ENCODE results near the gene TRAF3.

Gene TRAF3

GRCh38 chr14:102777711-102778337, 575 bp downstream of the TRAF3 start:
- no peak for DNase-seq (ENCODE audit: low spot score)

GRCh38 chr14:102778338-102779083, 1.3 kb downstream of the TRAF3 start:
- DNase-seq (ENCODE audit: low spot score) = peak; percentile 54

- peak; percentile 24 for DNase-seq (ENCODE audit: low spot score)
These were observed 1.8 kb downstream of the TRAF3 start for GRCh38 chr14:102779084-102779462.

- peak; percentile 56 for DNase-seq (ENCODE audit: low spot score)
These were observed 2.5 kb downstream of the TRAF3 start for GRCh38 chr14:102779574-102780315.

GRCh38 chr14:102781063-102781462, 3.8 kb downstream of the TRAF3 start:
- no peak for DNase-seq (ENCODE audit: low spot score)

- no peak for DNase-seq (ENCODE audit: low spot score)
These were observed 5.7 kb downstream of the TRAF3 start for GRCh38 chr14:102782974-102783373.

GRCh38 chr14:102784892-102785594, 7.8 kb downstream of the TRAF3 start:
- DNase-seq (ENCODE audit: low spot score) = no peak

- peak; percentile 28 for DNase-seq (ENCODE audit: low spot score)
These were observed 8.3 kb downstream of the TRAF3 start for GRCh38 chr14:102785595-102785963.

GRCh38 chr14:102786768-102787167, 9.5 kb downstream of the TRAF3 start:
- no peak for DNase-seq (ENCODE audit: low spot score)

GRCh38 chr14:102789349-102789748, 12.1 kb downstream of the TRAF3 start:
- no peak for DNase-seq (ENCODE audit: low spot score)

- DNase-seq (ENCODE audit: low spot score) = no peak
These were observed 16.5 kb downstream of the TRAF3 start for GRCh38 chr14:102793531-102794328.

- DNase-seq (ENCODE audit: low spot score) = no peak
These were observed 18.0 kb downstream of the TRAF3 start for GRCh38 chr14:102795060-102795925.

- no peak for DNase-seq (ENCODE audit: low spot score)
These were observed 19.5 kb downstream of the TRAF3 start for GRCh38 chr14:102796661-102797190.

- no peak for DNase-seq (ENCODE audit: low spot score)
These were observed 21.7 kb downstream of the TRAF3 start for GRCh38 chr14:102798926-102799325.

GRCh38 chr14:102799684-102800562, 22.7 kb downstream of the TRAF3 start:
- no peak for DNase-seq (ENCODE audit: low spot score)

- DNase-seq (ENCODE audit: low spot score) = no peak
These were observed 25.7 kb downstream of the TRAF3 start for GRCh38 chr14:102802834-102803523.

- no peak for DNase-seq (ENCODE audit: low spot score)
These were observed 27.6 kb downstream of the TRAF3 start for GRCh38 chr14:102804858-102805257.

GRCh38 chr14:102805371-102805891, 28.2 kb downstream of the TRAF3 start:
- DNase-seq (ENCODE audit: low spot score) = no peak
